Fibroblast of skin of right biceps (primary cell): Measurements from ENCODE around the gene RAB6A.
"Not testable (repeated sequence)": the region's sequence is repeated elsewhere in the genome, so short reads cannot be mapped to it uniquely, and the experiment has no call there.

Source experiments
- DNase-seq: peaks from one replicate; pipeline ENCODE4 v3.0.0-alpha.2; 2013

The RAB6A gene

GRCh38 chr11:73760679-73761402 lies at the start of gene RAB6A:
RAB6A (minus strand) TSS chr11:73761074; CDS start chr11:73760635, 439 bp downstream.
- peak; percentile 100 for DNase-seq

- no peak for DNase-seq
These were observed 49.8 kb upstream of the RAB6A start for GRCh38 chr11:73810637-73811036.

- no peak for DNase-seq
These were observed 47.2 kb upstream of the RAB6A start for GRCh38 chr11:73808052-73808451.

GRCh38 chr11:73804712-73805111 lies 43.8 kb upstream of the RAB6A start:
- no peak for DNase-seq

- no peak for DNase-seq
These were observed 40.3 kb upstream of the RAB6A start for GRCh38 chr11:73801136-73801535.

- DNase-seq, result no peak
These were observed 39.5 kb upstream of the RAB6A start for GRCh38 chr11:73800276-73800806.

- DNase-seq, result no peak
These were observed 36.6 kb upstream of the RAB6A start for GRCh38 chr11:73797457-73797856.

- DNase-seq, result no peak
These were observed 35.2 kb upstream of the RAB6A start for GRCh38 chr11:73795925-73796632.

GRCh38 chr11:73792584-73792983 lies 31.7 kb upstream of the RAB6A start:
- DNase-seq, result no peak

- DNase-seq, result no peak
These were observed 28.4 kb upstream of the RAB6A start for GRCh38 chr11:73789279-73789670.

GRCh38 chr11:73787643-73788558 lies 27.0 kb upstream of the RAB6A start, which contains the start of gene MRPL48:
MRPL48 (plus strand) TSS chr11:73787874; CDS start chr11:73787972, 98 bp downstream.
- DNase-seq, result peak; percentile 94

GRCh38 chr11:73787051-73787642 lies 26.3 kb upstream of the RAB6A start:
- no peak for DNase-seq

- not testable (repeated sequence) for DNase-seq
These were observed 24.6 kb upstream of the RAB6A start for GRCh38 chr11:73785467-73785866.

GRCh38 chr11:73784734-73785133 lies 23.9 kb upstream of the RAB6A start:
- DNase-seq, result no peak

- peak; percentile 40 for DNase-seq
These were observed 23.3 kb upstream of the RAB6A start for GRCh38 chr11:73784080-73784634.

- DNase-seq, result no peak
These were observed 22.7 kb upstream of the RAB6A start for GRCh38 chr11:73783483-73784020.

GRCh38 chr11:73781303-73781702 lies 20.4 kb upstream of the RAB6A start:
- no peak for DNase-seq

- peak; percentile 99 for DNase-seq
These were observed 18.4 kb upstream of the RAB6A start for GRCh38 chr11:73779084-73779902.

GRCh38 chr11:73770811-73771210 lies 9.9 kb upstream of the RAB6A start:
- DNase-seq, result not testable (repeated sequence)

- DNase-seq, result no peak
These were observed 5.9 kb upstream of the RAB6A start for GRCh38 chr11:73766763-73767162.

- DNase-seq, result no peak
These were observed 1.9 kb upstream of the RAB6A start for GRCh38 chr11:73762732-73763131.
